ENCODE results near the gene PARD3.

DNA sequence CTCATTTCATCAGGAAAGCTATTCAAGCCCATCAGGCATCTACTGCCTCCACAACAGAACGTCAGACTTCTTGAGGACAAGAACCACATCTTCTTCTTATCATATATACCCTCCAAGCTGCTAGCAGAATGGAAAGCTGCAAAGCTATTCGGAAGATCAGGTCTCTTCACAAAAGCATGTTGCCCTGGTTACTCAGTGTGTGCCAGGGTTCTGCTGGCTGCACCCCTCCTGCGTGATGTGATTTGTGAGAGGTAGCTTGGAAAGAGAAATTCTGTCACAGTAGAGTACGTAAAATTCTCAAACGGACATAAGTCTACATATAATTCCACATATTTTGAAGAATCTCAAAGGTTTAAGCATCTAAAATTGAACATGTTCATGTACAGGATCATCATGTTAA is 681.7 kb downstream of the PARD3 start:
- TF ChIP-seq, protein P1, sequence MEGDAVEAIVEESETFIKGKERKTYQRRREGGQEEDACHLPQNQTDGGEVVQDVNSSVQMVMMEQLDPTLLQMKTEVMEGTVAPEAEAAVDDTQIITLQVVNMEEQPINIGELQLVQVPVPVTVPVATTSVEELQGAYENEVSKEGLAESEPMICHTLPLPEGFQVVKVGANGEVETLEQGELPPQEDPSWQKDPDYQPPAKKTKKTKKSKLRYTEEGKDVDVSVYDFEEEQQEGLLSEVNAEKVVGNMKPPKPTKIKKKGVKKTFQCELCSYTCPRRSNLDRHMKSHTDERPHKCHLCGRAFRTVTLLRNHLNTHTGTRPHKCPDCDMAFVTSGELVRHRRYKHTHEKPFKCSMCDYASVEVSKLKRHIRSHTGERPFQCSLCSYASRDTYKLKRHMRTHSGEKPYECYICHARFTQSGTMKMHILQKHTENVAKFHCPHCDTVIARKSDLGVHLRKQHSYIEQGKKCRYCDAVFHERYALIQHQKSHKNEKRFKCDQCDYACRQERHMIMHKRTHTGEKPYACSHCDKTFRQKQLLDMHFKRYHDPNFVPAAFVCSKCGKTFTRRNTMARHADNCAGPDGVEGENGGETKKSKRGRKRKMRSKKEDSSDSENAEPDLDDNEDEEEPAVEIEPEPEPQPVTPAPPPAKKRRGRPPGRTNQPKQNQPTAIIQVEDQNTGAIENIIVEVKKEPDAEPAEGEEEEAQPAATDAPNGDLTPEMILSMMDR (IDR thresholded peaks at IDR 0.05): no peak
- TF ChIP-seq POLR2A (IDR thresholded peaks at IDR 0.05): no peak
